Measurements from ENCODE around the gene HSPB8. TPM values are rescaled to one million over a fixed set of nuclear protein-coding genes. Genes with fewer than 3 reads are reported as not detected.

The HSPB8 gene
- total RNA-seq, 2 experiments from 2014 or later: not detected

DNA sequence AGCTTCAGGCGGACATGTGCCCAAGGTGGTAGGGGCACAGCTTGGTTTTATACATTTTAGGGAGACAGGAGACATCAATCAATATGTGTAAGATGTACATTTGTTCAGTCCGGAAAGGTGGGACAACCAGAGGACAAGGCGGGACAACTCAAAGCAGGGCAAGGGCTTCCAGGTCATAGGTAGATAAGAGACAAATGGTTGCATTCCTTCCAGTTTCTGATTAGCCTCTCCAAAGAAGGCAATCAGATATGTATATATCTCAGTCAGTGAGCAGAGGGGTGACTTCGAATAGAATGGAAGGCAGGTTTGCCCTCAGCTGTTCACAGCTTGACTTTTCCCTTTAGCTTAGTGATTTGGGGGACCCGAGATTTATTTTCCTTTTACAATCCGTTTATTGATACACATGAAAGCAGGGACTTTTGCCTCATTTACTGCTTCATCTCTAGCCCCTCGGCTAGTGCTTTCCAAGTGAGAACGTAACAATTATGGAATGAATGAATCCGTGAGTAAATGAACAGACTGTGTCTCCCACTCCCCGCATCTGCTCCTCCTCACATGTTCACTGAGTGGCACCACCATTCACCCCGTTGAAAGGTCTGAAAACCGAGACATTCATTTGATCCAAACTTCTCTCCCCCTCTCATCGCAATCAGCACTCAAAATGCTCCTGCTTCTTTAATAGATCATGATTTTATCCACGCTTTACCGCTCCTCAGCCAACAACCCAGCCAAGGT lies 6.9 kb upstream of the HSPB8 start:
- no peaks in the 10 kb centered on the region for H3K36me3 Mint-ChIP-seq (ENCODE audit: low read depth)
- CTCF ChIA-PET: no interaction called here
- Histone ChIP-seq H3K27ac (ENCODE audit: low read depth in 1 of 2, low read length in 2 of 2) (no peak overlapping the region), H3K4me3 (ENCODE audit: low read length) (no peak overlapping the region), H3K4me1 (ENCODE audit: insufficient read depth, low read length) (no peaks in the 10 kb centered on the region), H3K27me3 (ENCODE audit: control insufficient read depth in 1 of 2, insufficient read depth in 2 of 2, low read length in 2 of 2) (peaks cover 5% of the 10 kb centered on the region in 2 experiments), H3K36me3 (ENCODE audit: insufficient read depth, low read length) (no peaks in the 10 kb centered on the region), H3K9me3 (ENCODE audit: control insufficient read depth in 1 of 2, insufficient read depth in 1 of 2, low read length in 2 of 2) (peaks cover 0 to 7% of the 10 kb centered on the region in 2 experiments)
- peaks cover 16% of the 10 kb centered on the region for H3K27me3 Mint-ChIP-seq
- TF ChIP-seq, protein P1, sequence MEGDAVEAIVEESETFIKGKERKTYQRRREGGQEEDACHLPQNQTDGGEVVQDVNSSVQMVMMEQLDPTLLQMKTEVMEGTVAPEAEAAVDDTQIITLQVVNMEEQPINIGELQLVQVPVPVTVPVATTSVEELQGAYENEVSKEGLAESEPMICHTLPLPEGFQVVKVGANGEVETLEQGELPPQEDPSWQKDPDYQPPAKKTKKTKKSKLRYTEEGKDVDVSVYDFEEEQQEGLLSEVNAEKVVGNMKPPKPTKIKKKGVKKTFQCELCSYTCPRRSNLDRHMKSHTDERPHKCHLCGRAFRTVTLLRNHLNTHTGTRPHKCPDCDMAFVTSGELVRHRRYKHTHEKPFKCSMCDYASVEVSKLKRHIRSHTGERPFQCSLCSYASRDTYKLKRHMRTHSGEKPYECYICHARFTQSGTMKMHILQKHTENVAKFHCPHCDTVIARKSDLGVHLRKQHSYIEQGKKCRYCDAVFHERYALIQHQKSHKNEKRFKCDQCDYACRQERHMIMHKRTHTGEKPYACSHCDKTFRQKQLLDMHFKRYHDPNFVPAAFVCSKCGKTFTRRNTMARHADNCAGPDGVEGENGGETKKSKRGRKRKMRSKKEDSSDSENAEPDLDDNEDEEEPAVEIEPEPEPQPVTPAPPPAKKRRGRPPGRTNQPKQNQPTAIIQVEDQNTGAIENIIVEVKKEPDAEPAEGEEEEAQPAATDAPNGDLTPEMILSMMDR (IDR thresholded peaks at IDR 0.05): no peak
- intact Hi-C loops (cut with DNase I, micrococcal nuclease): no loop called here
- no peaks in the 10 kb centered on the region for H3K4me1 Mint-ChIP-seq (ENCODE audit: low read depth)
- peaks cover 5% of the 10 kb centered on the region for H3K9me3 Mint-ChIP-seq
- ATAC-seq (ENCODE audit: poor library complexity): no peak
- H3K4me3 Mint-ChIP-seq: no peak overlapping the region
- no peak for DNase-seq
- no peak overlapping the region for H3K27ac Mint-ChIP-seq
- POLR2A ChIA-PET: no interaction called here

GRCh38 chr12:119175081-119175480 lies 3.6 kb upstream of the HSPB8 start:
- peaks cover 0 to 20% of the 10 kb centered on the region in 2 experiments for H3K9me3 ChIP-seq (ENCODE audit: control insufficient read depth in 1 of 2, insufficient read depth in 1 of 2, low read length in 2 of 2)
- no peak overlapping the region for H3K27ac ChIP-seq (ENCODE audit: low read depth in 1 of 2, low read length in 2 of 2)
- H3K27me3 Mint-ChIP-seq: peaks cover 26% of the 10 kb centered on the region
- H3K9me3 Mint-ChIP-seq: peaks cover 4% of the 10 kb centered on the region
- H3K4me1 ChIP-seq (ENCODE audit: insufficient read depth, low read length): no peaks in the 10 kb centered on the region
- no peaks in the 10 kb centered on the region for H3K4me1 Mint-ChIP-seq (ENCODE audit: low read depth)
- intact Hi-C loops (cut with DNase I, micrococcal nuclease): no loop called here
- H3K36me3 ChIP-seq (ENCODE audit: insufficient read depth, low read length): no peaks in the 10 kb centered on the region
- H3K4me3 ChIP-seq (ENCODE audit: low read length): no peak overlapping the region
- CTCF ChIA-PET: no interaction called here
- TF ChIP-seq, protein P1 (IDR thresholded peaks at IDR 0.05): no peak
- no peaks in the 10 kb centered on the region for H3K36me3 Mint-ChIP-seq (ENCODE audit: low read depth)
- no peak overlapping the region for H3K27ac Mint-ChIP-seq
- POLR2A ChIA-PET: no interaction called here
- DNase-seq (no peak), ATAC-seq (ENCODE audit: poor library complexity) (no peak)
- peaks cover 14 to 21% of the 10 kb centered on the region in 2 experiments for H3K27me3 ChIP-seq (ENCODE audit: control insufficient read depth in 1 of 2, insufficient read depth in 2 of 2, low read length in 2 of 2)
- H3K4me3 Mint-ChIP-seq: no peak overlapping the region

DNA sequence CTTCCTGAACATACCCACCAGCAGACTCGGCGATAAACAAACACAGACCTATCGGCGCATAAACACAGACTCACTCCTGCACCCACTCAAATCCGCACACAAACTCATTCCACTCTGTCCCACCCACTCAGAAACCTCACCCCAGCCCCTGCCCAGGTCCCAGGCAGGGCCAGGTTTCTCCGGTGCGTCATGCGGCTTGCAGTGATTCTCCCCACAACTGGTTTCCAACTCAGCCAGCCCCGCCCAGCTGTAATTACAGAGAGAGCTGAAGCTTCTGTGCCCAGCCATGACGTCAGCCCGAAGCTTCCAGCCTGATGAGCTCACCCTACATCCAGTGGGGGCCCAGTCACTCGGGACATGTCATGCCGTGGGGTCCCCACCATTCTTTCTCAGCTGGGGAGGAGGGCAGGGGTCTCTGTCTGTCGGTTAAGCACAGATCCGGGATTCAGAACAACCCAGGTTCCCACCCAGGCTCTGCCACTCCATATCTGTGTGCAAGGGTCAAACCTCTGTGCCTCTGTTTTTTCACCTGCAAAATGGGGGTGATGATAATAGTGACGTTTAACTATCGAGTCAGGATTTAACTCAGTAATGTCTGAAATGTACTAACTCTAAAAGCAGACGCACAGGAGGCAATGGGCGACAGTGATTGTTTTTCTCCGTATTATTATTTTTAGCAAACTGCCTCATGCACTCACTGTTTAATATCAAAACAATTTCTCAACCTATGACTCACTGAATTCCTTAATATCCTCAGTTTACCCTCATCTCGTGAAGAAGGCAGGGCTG lies 2.3 kb upstream of the HSPB8 start:
- ATAC-seq (ENCODE audit: poor library complexity): no peak
- H3K27me3 Mint-ChIP-seq: peaks cover 25% of the 10 kb centered on the region
- CTCF ChIA-PET: no interaction called here

More for the DNA sequence above, 2.3 kb upstream of the HSPB8 start:
- Histone ChIP-seq H3K4me1 (ENCODE audit: insufficient read depth, low read length) (no peaks in the 10 kb centered on the region), H3K4me3 (ENCODE audit: low read length) (no peak overlapping the region), H3K27ac (ENCODE audit: low read depth in 1 of 2, low read length in 2 of 2) (no peak overlapping the region), H3K9me3 (ENCODE audit: control insufficient read depth in 1 of 2, insufficient read depth in 1 of 2, low read length in 2 of 2) (peaks cover 0 to 20% of the 10 kb centered on the region in 2 experiments), H3K27me3 (ENCODE audit: control insufficient read depth in 1 of 2, insufficient read depth in 2 of 2, low read length in 2 of 2) (peaks cover 14 to 21% of the 10 kb centered on the region in 2 experiments), H3K36me3 (ENCODE audit: insufficient read depth, low read length) (no peaks in the 10 kb centered on the region)
- Mint-ChIP-seq H3K4me1 (ENCODE audit: low read depth) (no peaks in the 10 kb centered on the region), H3K27ac (no peak overlapping the region), H3K36me3 (ENCODE audit: low read depth) (no peaks in the 10 kb centered on the region), H3K9me3 (no peaks in the 10 kb centered on the region), H3K4me3 (no peak overlapping the region)
- no peak for DNase-seq
- POLR2A ChIA-PET: no interaction called here
- TF ChIP-seq, protein P1 (IDR thresholded peaks at IDR 0.05): no peak
- intact Hi-C loops (cut with DNase I, micrococcal nuclease): no loop called here
